NCI-H2107 treated with DMSO at 0.1 percent for 48 hours (cell line): ENCODE data around the gene PRKAG2.

Source experiments
- DNase-seq: peaks from one replicate; lab custom pipeline; 2025; ENCODE audit not compliant: unreplicated experiment; lab: John Stamatoyannopoulos, UW

Gene PRKAG2

GRCh38 chr7:151866761-151867655, 9.9 kb downstream of the PRKAG2 start:
- no peak for DNase-seq

GRCh38 chr7:151866028-151866427, 10.9 kb downstream of the PRKAG2 start:
- no peak for DNase-seq

- DNase-seq = no peak
These were observed 11.7 kb downstream of the PRKAG2 start for GRCh38 chr7:151865070-151865670.

GRCh38 chr7:151864561-151864960, 12.4 kb downstream of the PRKAG2 start:
- no peak for DNase-seq

- DNase-seq = no peak
These were observed 12.8 kb downstream of the PRKAG2 start for GRCh38 chr7:151864081-151864480.

- no peak for DNase-seq
These were observed 13.4 kb downstream of the PRKAG2 start for GRCh38 chr7:151863386-151864079.

- no peak for DNase-seq
These were observed 14.1 kb downstream of the PRKAG2 start for GRCh38 chr7:151862606-151863381.

GRCh38 chr7:151861881-151862280, 15.0 kb downstream of the PRKAG2 start:
- no peak for DNase-seq

- no peak for DNase-seq
These were observed 16.1 kb downstream of the PRKAG2 start for GRCh38 chr7:151860771-151861170.

GRCh38 chr7:151859948-151860685, 16.8 kb downstream of the PRKAG2 start:
- no peak for DNase-seq

GRCh38 chr7:151859111-151859947, 17.6 kb downstream of the PRKAG2 start:
- DNase-seq = no peak

- no peak for DNase-seq
These were observed 18.5 kb downstream of the PRKAG2 start for GRCh38 chr7:151858456-151858855.

GRCh38 chr7:151857866-151858450, 19.0 kb downstream of the PRKAG2 start:
- no peak for DNase-seq

- DNase-seq = no peak
These were observed 19.5 kb downstream of the PRKAG2 start for GRCh38 chr7:151857412-151857811.

- no peak for DNase-seq
These were observed 20.4 kb downstream of the PRKAG2 start for GRCh38 chr7:151856516-151856915.

GRCh38 chr7:151856098-151856497, 20.8 kb downstream of the PRKAG2 start:
- no peak for DNase-seq

- no peak for DNase-seq
These were observed 22.2 kb downstream of the PRKAG2 start for GRCh38 chr7:151854720-151855071.

GRCh38 chr7:151853896-151854719, 22.8 kb downstream of the PRKAG2 start:
- DNase-seq = no peak
